Superior temporal gyrus (tissue), 1 donor: ENCODE data around the gene C1QTNF9B.
"Not testable (repeated sequence)": the region's sequence is repeated elsewhere in the genome, so short reads cannot be mapped to it uniquely, and the experiment has no call there.

ENCODE experiments used
- DNase-seq: peaks from one replicate; pipeline ENCODE4 v3.0.0-alpha.2; 2016; ENCODE audit errors: extremely low spot score

C1QTNF9B gene

GRCh38 chr13:23897452-23897919 is at the start of gene C1QTNF9B:
Gene C1QTNF9B (minus strand): TSS chr13:23897502.
- not testable (repeated sequence) for DNase-seq

GRCh38 chr13:23946900-23947299 is 49.6 kb upstream of the C1QTNF9B start:
- no peak for DNase-seq

- DNase-seq, result no peak
Observed at GRCh38 chr13:23946067-23946466, 48.8 kb upstream of the C1QTNF9B start.

- DNase-seq, result no peak
Observed at GRCh38 chr13:23945612-23946011, 48.3 kb upstream of the C1QTNF9B start.

- no peak for DNase-seq
Observed at GRCh38 chr13:23941211-23941610, 43.9 kb upstream of the C1QTNF9B start.

GRCh38 chr13:23939666-23940065 is 42.4 kb upstream of the C1QTNF9B start:
- DNase-seq, result not testable (repeated sequence)

GRCh38 chr13:23934520-23934919 is 37.2 kb upstream of the C1QTNF9B start:
- DNase-seq, result no peak

- no peak for DNase-seq
Observed at GRCh38 chr13:23928985-23929384, 31.7 kb upstream of the C1QTNF9B start.

GRCh38 chr13:23923031-23923430 is 25.7 kb upstream of the C1QTNF9B start:
- no peak for DNase-seq

GRCh38 chr13:23922005-23922932 is 25.0 kb upstream of the C1QTNF9B start:
- DNase-seq, result no peak

- DNase-seq, result peak; percentile 94
Observed at GRCh38 chr13:23921451-23921888, 24.2 kb upstream of the C1QTNF9B start.

- no peak for DNase-seq
Observed at GRCh38 chr13:23919006-23919405, 21.7 kb upstream of the C1QTNF9B start.

GRCh38 chr13:23918208-23918607 is 20.9 kb upstream of the C1QTNF9B start:
- no peak for DNase-seq

GRCh38 chr13:23915308-23915707 is 18.0 kb upstream of the C1QTNF9B start:
- no peak for DNase-seq

- no peak for DNase-seq
Observed at GRCh38 chr13:23912469-23912868, 15.2 kb upstream of the C1QTNF9B start.

GRCh38 chr13:23909606-23910005 is 12.3 kb upstream of the C1QTNF9B start:
- DNase-seq, result no peak

- no peak for DNase-seq
Observed at GRCh38 chr13:23905766-23906165, 8.5 kb upstream of the C1QTNF9B start.

- DNase-seq, result no peak
Observed at GRCh38 chr13:23903906-23904280, 6.6 kb upstream of the C1QTNF9B start.

GRCh38 chr13:23902975-23903905 is 5.9 kb upstream of the C1QTNF9B start:
- DNase-seq, result no peak

GRCh38 chr13:23901365-23901764 is 4.1 kb upstream of the C1QTNF9B start:
- DNase-seq, result no peak

GRCh38 chr13:23899555-23899954 is 2.3 kb upstream of the C1QTNF9B start:
- peak; percentile 81 for DNase-seq

- no peak for DNase-seq
Observed at GRCh38 chr13:23898101-23898500, 799 bp upstream of the C1QTNF9B start.
